ENCODE measurements around the gene IGSF11.
"Not testable (repeated sequence)": the region's sequence is repeated elsewhere in the genome, so short reads cannot be mapped to it uniquely, and the experiment has no call there.

The IGSF11 gene, protein sequence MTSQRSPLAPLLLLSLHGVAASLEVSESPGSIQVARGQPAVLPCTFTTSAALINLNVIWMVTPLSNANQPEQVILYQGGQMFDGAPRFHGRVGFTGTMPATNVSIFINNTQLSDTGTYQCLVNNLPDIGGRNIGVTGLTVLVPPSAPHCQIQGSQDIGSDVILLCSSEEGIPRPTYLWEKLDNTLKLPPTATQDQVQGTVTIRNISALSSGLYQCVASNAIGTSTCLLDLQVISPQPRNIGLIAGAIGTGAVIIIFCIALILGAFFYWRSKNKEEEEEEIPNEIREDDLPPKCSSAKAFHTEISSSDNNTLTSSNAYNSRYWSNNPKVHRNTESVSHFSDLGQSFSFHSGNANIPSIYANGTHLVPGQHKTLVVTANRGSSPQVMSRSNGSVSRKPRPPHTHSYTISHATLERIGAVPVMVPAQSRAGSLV

GRCh38 chr3:119034256-119035013 lies at the start of gene IGSF11:
TSS of gene IGSF11 (minus strand) at chr3:119034846. CDS start at chr3:119034582, 264 bp downstream.
- DNase-seq (ENCODE audit: low read depth): peak; percentile 47

GRCh38 chr3:119080364-119080763 lies 45.7 kb upstream of the IGSF11 start:
- no peak for DNase-seq (ENCODE audit: low read depth)

DNA sequence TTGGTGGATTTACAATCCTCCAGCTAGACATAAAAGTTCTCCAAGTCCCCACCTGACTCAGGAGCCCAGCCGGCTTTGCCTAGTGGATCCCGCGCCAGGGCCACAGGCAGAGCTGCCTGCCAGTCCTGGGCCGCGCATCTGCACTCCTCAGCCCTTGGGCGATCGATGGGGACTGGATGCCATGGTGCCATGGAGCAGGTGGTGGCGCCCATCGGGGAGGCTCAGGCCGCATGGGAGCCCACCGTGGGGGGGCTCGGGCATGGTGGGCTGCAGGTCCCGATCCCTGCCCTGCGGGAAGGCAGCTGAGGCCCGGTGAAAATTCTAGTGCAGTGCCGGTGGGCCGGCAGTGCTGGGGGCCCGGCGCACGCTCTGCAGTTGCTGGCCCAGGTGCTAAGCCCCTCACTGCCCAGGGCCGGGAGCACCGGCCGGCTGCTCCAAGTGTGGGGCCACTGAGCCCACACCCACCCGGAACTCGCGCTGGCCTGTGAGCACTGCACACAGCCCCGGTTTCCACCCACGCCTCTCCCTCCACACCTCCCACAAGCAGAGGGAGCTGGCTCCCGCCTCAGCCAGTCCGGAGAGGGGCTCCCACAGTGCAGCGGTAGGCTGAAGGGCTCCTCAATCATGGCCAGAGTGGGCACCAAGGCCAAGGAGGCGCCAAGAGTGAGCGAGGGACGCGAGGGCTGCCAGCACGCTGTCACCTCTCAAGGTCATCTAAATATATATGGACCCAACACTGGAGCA lies 38.8 kb upstream of the IGSF11 start:
- DNase-seq (ENCODE audit: low read depth): no peak

DNA sequence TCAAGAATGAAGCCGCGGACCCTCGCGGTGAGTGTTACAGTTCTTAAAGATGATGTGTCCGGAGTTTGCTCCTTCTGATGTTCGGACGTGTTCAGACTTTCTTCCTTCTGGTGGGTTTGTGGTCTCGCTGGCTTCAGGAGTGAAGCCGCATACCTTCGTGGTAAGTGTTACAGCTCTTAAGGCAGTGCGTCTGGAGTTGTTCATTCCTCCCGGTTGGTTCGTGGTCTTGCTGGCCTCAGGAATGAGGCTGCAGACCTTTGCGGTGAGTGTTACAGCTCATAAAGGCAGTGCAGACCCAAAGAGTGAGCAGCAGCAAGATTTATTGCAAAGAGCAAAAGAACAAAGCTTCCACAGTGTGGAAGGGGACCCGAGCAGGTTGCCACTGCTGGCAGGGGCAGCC lies 37.8 kb upstream of the IGSF11 start:
- not testable (repeated sequence) for DNase-seq (ENCODE audit: low read depth)

DNA sequence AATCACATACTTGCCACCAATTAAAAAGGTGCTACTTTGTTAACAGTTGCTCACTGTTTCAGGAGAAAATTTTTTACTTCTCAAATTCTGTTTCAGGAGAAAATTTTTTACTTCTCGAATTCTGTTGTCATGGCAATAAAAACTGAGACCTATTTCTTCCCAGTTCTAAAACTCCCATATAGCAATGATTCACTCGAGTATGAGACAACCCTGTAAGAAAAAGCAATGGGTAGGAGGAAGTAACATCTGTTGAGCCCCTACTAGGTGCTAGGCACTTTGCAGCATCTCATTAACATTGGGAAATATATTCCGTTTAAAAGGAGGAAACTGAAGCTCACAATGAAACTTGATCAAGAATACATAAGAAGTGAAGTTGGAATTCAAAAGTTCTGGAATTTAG lies 35.1 kb upstream of the IGSF11 start:
- DNase-seq (ENCODE audit: low read depth): no peak

- no peak for DNase-seq (ENCODE audit: low read depth)
Measured at GRCh38 chr3:119063471-119063870, 28.8 kb upstream of the IGSF11 start.

DNA sequence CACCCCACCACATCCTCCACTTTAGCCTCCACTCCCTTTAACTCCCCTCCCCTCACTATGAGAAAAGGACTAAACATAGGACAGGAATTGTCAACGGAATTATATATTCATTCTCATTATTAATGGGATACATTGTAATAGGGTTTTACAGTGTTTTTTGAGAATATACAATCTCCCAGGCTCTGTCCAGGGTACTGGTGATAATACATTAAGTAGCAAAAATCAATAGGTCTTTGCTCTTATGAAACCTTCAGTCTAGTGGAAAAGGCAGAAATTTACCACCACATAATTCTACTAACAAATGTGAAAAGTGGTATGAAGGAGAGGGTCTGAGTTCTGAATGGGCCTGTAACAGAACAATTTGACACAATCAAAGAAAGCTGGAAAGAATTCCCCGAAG lies 28.2 kb upstream of the IGSF11 start:
- no peak for DNase-seq (ENCODE audit: low read depth)

- DNase-seq (ENCODE audit: low read depth): no peak
Measured at GRCh38 chr3:119044593-119044992, 9.9 kb upstream of the IGSF11 start.

GRCh38 chr3:119042162-119042561 lies 7.5 kb upstream of the IGSF11 start:
- no peak for DNase-seq (ENCODE audit: low read depth)

DNA sequence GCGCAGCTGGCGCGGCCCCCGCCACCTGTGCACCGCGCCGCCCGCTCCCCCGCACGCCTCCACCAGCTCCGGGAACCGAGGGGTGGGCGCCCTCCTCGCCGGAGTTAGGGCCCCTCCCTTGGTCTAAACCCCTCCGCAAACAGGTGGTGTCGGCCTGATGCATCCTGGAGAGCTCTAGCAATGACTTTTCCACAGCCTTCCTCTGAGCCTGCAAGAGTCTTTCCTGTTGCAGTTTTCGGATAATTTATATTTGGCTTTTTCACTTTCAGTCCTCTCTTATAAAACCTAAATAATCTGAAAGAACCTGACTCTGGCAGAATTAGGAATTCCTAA lies 334 bp upstream of the IGSF11 start:
- DNase-seq (ENCODE audit: low read depth): no peak

GRCh38 chr3:119033393-119034255 lies 1.0 kb downstream of the IGSF11 start:
- DNase-seq (ENCODE audit: low read depth): no peak

- DNase-seq (ENCODE audit: low read depth): no peak
Measured at GRCh38 chr3:119025171-119025795, 9.4 kb downstream of the IGSF11 start.

GRCh38 chr3:119019767-119020518 lies 14.7 kb downstream of the IGSF11 start:
- no peak for DNase-seq (ENCODE audit: low read depth)

- no peak for DNase-seq (ENCODE audit: low read depth)
Measured at GRCh38 chr3:119018690-119019463, 15.8 kb downstream of the IGSF11 start.

- no peak for DNase-seq (ENCODE audit: low read depth)
Measured at GRCh38 chr3:119015942-119016341, 18.7 kb downstream of the IGSF11 start.

DNA sequence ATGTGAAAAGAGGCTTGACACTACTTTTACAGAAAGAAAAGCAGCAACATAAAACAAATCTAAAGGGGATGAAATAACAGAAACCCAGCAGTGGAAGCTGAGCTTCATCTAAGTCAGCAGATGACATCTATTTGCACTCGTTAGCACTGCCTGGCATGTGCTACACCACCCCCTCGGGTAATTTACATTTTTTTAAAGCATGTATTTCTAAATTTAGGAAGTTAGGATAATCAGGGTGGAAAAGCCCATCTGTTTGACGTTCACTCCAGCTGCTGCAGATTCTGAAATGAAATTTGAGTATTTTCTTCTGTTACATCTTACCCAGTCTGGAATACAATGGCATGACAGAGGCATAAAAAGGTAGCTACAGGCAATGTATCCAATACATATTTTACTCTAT lies 20.7 kb downstream of the IGSF11 start:
- DNase-seq (ENCODE audit: low read depth): no peak

DNA sequence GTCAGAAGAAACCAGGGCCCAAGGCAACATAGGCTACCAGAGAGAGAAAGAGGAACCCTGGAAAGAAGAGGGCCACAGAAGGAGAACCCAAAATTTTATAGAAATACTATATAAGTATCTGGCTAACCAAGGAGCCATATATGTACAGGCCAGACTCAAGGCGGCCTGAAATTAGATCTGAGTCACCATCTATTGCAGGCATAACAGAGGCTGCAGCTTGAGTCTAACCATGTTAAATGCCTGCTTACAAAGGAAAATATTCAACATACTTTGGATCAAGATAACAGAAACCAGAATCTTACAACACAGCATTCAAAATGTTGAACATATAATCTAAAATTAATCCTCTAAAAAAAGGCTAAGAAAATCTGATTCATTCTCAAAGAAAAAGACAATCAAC lies 23.1 kb downstream of the IGSF11 start:
- DNase-seq (ENCODE audit: low read depth): no peak

DNA sequence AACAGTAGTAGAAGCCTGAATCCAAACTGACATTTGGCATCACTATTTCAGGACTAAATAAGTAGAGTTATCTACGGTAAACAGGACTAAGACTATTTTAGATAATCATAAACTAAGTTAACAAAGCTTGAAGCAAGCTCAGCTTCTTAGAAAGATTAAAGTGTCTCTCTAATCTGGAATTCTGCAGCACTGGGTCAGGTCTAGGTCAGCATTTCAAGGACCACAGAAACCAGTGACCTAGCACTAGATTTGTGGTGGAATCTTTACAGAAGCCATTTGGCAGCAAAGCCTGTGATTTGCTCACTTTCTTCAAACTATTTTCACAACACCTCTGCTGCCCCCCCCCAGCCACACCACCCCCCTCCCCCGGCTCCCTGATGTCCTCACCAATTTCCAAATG lies 37.5 kb downstream of the IGSF11 start:
- DNase-seq (ENCODE audit: low read depth): no peak

- no peak for DNase-seq (ENCODE audit: low read depth)
Measured at GRCh38 chr3:118991775-118992174, 42.9 kb downstream of the IGSF11 start.
